ENCODE results near the gene FFAR4. TPM values are rescaled to one million over a fixed set of nuclear protein-coding genes. Genes with fewer than 3 reads are reported as not detected.

The FFAR4 gene
- total and polyA plus RNA-seq, 2 donors (not counting 1 experiment from before 2014, with no cell fraction given) = not detected

DNA sequence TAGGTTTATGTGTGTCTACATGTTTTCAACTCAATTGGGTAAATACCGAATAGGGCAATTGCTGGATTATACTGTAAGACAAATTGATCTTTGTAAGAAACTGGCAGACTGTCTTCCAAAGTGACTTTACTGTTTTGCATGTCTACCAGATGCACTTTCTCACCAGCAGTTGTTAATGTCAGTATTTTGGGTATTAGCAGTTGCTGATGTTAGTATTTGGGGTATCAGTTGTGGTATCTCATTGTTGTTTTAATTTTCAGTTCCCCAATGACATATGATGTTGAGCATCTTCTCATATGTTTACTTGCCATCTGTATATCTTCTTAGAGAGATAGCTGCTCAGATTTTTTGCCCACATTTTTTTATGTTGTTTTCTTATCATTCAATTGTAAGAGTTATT lies 56.5 kb downstream of the FFAR4 start:
- no peaks in the 10 kb centered on the region for H3K36me3 ChIP-seq (ENCODE audit: control insufficient read depth, insufficient read depth, low read length)
- no peaks in the 10 kb centered on the region for H3K9me3 ChIP-seq (ENCODE audit: control insufficient read depth, insufficient read depth, low read depth, low read length)
- H3K4me3 ChIP-seq (replicated peaks in 1 of 4; ENCODE audit: control extremely low read depth in 1 of 4, insufficient read depth in 1 of 4, low read depth in 3 of 4, low read length in 4 of 4) = no peak overlapping the region
- no peaks in the 10 kb centered on the region for H4K20me1 ChIP-seq (ENCODE audit: control insufficient read depth, extremely low read depth, insufficient read depth, low read length)
- H3K4me2 ChIP-seq (ENCODE audit: extremely low read depth, insufficient read depth, low read length) = no peak overlapping the region
- no peak for DNase-seq (ENCODE audit: low read depth in 2 of 2)
- no peak overlapping the region for H3K27ac ChIP-seq (ENCODE audit: insufficient read depth, low read length)
- H3K27me3 ChIP-seq (ENCODE audit: control insufficient read depth, insufficient read depth, low read length) = peaks cover 6% of the 10 kb centered on the region
- no peaks in the 10 kb centered on the region for H3K4me1 ChIP-seq (ENCODE audit: control insufficient read depth, extremely low read depth, insufficient read depth, low read length)
- H3K9ac ChIP-seq (ENCODE audit: insufficient read depth, low read length) = no peak overlapping the region
- no peaks in the 10 kb centered on the region for H3K79me2 ChIP-seq (ENCODE audit: control insufficient read depth, insufficient read depth, low read length)
- H2AFZ ChIP-seq (ENCODE audit: low read length) = no peak overlapping the region
- TF ChIP-seq, protein P1, sequence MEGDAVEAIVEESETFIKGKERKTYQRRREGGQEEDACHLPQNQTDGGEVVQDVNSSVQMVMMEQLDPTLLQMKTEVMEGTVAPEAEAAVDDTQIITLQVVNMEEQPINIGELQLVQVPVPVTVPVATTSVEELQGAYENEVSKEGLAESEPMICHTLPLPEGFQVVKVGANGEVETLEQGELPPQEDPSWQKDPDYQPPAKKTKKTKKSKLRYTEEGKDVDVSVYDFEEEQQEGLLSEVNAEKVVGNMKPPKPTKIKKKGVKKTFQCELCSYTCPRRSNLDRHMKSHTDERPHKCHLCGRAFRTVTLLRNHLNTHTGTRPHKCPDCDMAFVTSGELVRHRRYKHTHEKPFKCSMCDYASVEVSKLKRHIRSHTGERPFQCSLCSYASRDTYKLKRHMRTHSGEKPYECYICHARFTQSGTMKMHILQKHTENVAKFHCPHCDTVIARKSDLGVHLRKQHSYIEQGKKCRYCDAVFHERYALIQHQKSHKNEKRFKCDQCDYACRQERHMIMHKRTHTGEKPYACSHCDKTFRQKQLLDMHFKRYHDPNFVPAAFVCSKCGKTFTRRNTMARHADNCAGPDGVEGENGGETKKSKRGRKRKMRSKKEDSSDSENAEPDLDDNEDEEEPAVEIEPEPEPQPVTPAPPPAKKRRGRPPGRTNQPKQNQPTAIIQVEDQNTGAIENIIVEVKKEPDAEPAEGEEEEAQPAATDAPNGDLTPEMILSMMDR (conservative IDR thresholded peaks at IDR 0.05 in 1 of 2, IDR thresholded peaks at IDR 0.05 in 1 of 2; ENCODE audit: low read depth in 1 of 2, low read length in 2 of 2) = no peak
- TF ChIP-seq EZH2 (IDR thresholded peaks at IDR 0.05; ENCODE audit: low read length, missing control alignments) = no peak

DNA sequence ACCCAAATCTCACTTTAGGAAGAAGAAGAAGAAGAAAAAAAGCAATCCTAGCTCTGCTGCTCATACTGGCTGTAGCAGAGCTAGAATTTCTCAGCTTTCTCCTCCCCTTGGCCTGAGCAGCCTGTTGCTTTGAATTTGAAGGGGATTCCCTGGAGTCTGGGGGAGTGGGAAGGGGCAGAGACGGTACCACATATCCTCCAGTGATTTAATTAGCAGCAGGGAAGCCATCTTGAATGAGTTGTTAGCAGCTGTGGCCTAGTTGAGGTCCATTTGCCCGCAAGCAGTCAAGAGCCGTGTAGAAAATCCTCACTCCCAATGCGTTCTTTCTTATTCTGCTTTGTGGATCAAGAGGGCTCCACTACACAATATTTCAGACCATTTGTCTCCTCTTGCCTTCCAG lies 62.4 kb downstream of the FFAR4 start:
- Histone ChIP-seq H3K4me2 (ENCODE audit: extremely low read depth, insufficient read depth, low read length) (no peak overlapping the region), H3K27me3 (ENCODE audit: control insufficient read depth, insufficient read depth, low read length) (peaks cover 4% of the 10 kb centered on the region), H3K4me3 (replicated peaks in 1 of 4; ENCODE audit: control extremely low read depth in 1 of 4, insufficient read depth in 1 of 4, low read depth in 3 of 4, low read length in 4 of 4) (no peak overlapping the region), H3K4me1 (ENCODE audit: control insufficient read depth, extremely low read depth, insufficient read depth, low read length) (no peaks in the 10 kb centered on the region), H4K20me1 (ENCODE audit: control insufficient read depth, extremely low read depth, insufficient read depth, low read length) (no peaks in the 10 kb centered on the region), H2AFZ (ENCODE audit: low read length) (no peak overlapping the region), H3K36me3 (ENCODE audit: control insufficient read depth, insufficient read depth, low read length) (no peaks in the 10 kb centered on the region), H3K27ac (ENCODE audit: insufficient read depth, low read length) (no peak overlapping the region), H3K9ac (ENCODE audit: insufficient read depth, low read length) (no peak overlapping the region), H3K9me3 (ENCODE audit: control insufficient read depth, insufficient read depth, low read depth, low read length) (no peaks in the 10 kb centered on the region), H3K79me2 (ENCODE audit: control insufficient read depth, insufficient read depth, low read length) (no peaks in the 10 kb centered on the region)
- no peak for TF ChIP-seq EZH2 (IDR thresholded peaks at IDR 0.05; ENCODE audit: low read length, missing control alignments)
- TF ChIP-seq, protein P1 (conservative IDR thresholded peaks at IDR 0.05 in 1 of 2, IDR thresholded peaks at IDR 0.05 in 1 of 2; ENCODE audit: low read depth in 1 of 2, low read length in 2 of 2) = no peak
- DNase-seq (ENCODE audit: low read depth in 2 of 2) = no peak

DNA sequence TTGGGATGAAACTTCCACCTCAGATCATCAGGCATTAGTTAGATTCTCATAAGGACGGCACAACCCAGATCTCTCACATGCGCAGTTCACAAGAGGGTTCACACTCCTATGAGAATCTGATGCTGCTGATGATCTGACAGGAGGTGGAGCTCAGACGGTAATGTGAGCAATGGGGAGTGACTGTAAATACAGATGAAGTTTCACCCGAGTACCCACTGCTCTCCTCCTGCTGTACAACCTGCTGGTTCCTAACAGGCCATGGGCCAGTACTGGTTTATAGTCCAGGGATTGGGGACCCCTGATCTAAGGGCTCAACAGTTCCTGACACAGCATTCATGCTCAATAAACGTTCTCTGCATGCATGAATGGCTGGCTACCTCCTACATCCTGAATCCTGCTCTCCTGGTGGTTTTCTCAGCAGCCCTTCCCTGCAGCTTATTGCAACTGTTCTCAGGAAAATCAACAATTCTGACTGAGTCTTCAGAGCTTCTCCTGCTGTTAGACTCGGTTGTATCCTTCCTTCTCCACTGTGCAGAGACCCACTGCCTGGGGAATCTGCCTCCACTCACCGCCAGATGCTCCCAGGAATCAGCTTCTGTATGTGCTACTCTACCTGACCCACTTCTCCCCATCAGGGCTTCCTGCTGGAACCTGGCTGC lies 63.3 kb downstream of the FFAR4 start:
- no peaks in the 10 kb centered on the region for H3K79me2 ChIP-seq (ENCODE audit: control insufficient read depth, insufficient read depth, low read length)
- H3K27me3 ChIP-seq (ENCODE audit: control insufficient read depth, insufficient read depth, low read length) = peaks cover 2% of the 10 kb centered on the region
- H4K20me1 ChIP-seq (ENCODE audit: control insufficient read depth, extremely low read depth, insufficient read depth, low read length) = no peaks in the 10 kb centered on the region
- H3K36me3 ChIP-seq (ENCODE audit: control insufficient read depth, insufficient read depth, low read length) = no peaks in the 10 kb centered on the region
- no peak overlapping the region for H3K27ac ChIP-seq (ENCODE audit: insufficient read depth, low read length)
- H3K4me3 ChIP-seq (replicated peaks in 1 of 4; ENCODE audit: control extremely low read depth in 1 of 4, insufficient read depth in 1 of 4, low read depth in 3 of 4, low read length in 4 of 4) = no peak overlapping the region
- TF ChIP-seq, protein P1 (conservative IDR thresholded peaks at IDR 0.05 in 1 of 2, IDR thresholded peaks at IDR 0.05 in 1 of 2; ENCODE audit: low read depth in 1 of 2, low read length in 2 of 2) = no peak
- H3K4me1 ChIP-seq (ENCODE audit: control insufficient read depth, extremely low read depth, insufficient read depth, low read length) = no peaks in the 10 kb centered on the region
- no peaks in the 10 kb centered on the region for H3K9me3 ChIP-seq (ENCODE audit: control insufficient read depth, insufficient read depth, low read depth, low read length)
- no peak overlapping the region for H3K4me2 ChIP-seq (ENCODE audit: extremely low read depth, insufficient read depth, low read length)
- H2AFZ ChIP-seq (ENCODE audit: low read length) = no peak overlapping the region
- H3K9ac ChIP-seq (ENCODE audit: insufficient read depth, low read length) = no peak overlapping the region
- DNase-seq (ENCODE audit: low read depth in 2 of 2) = no peak

Data from fibroblast of lung (primary cell).